ENCODE data around the gene CABLES1. TPM values are rescaled to one million over a fixed set of nuclear protein-coding genes. Genes with fewer than 3 reads are reported as not detected.

CABLES1 gene
- total RNA-seq, 1 donor from 2014 or later, result 39.3 TPM

GRCh38 chr18:23306822-23307221 is 171.5 kb downstream of the CABLES1 start:
- DNase-seq (ENCODE audit: extremely low spot score in 2 of 2), result no peak
- intact Hi-C loops (cut with DNase I), result no loop called here
- TF ChIP-seq, protein P1, sequence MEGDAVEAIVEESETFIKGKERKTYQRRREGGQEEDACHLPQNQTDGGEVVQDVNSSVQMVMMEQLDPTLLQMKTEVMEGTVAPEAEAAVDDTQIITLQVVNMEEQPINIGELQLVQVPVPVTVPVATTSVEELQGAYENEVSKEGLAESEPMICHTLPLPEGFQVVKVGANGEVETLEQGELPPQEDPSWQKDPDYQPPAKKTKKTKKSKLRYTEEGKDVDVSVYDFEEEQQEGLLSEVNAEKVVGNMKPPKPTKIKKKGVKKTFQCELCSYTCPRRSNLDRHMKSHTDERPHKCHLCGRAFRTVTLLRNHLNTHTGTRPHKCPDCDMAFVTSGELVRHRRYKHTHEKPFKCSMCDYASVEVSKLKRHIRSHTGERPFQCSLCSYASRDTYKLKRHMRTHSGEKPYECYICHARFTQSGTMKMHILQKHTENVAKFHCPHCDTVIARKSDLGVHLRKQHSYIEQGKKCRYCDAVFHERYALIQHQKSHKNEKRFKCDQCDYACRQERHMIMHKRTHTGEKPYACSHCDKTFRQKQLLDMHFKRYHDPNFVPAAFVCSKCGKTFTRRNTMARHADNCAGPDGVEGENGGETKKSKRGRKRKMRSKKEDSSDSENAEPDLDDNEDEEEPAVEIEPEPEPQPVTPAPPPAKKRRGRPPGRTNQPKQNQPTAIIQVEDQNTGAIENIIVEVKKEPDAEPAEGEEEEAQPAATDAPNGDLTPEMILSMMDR (IDR thresholded peaks at IDR 0.05), result no peak
- TF ChIP-seq POLR2A (IDR thresholded peaks at IDR 0.05) (no peak), POLR2AphosphoS5 (IDR thresholded peaks at IDR 0.05; ENCODE audit: insufficient read depth in 1 of 2, low read depth in 1 of 2) (no peak)

GRCh38 chr18:23307567-23308295 is 172.4 kb downstream of the CABLES1 start:
- peak overlapping the region; percentile 25 for H3K27ac ChIP-seq
- intact Hi-C loops (cut with DNase I), result no loop called here
- TF ChIP-seq POLR2A (IDR thresholded peaks at IDR 0.05), result no peak

More at GRCh38 chr18:23306822-23307221, 171.5 kb downstream of the CABLES1 start:
- Histone ChIP-seq H3K36me3 (no peaks in the 10 kb centered on the region), H3K4me1 (peaks cover 13% of the 10 kb centered on the region), H3K27me3 (no peaks in the 10 kb centered on the region), H3K4me3 (no peak overlapping the region), H3K27ac (peak overlapping the region; percentile 25), H3K9me3 (no peaks in the 10 kb centered on the region)

More at GRCh38 chr18:23307567-23308295, 172.4 kb downstream of the CABLES1 start:
- DNase-seq (ENCODE audit: extremely low spot score in 2 of 2), result no peak
- Histone ChIP-seq H3K27me3 (no peaks in the 10 kb centered on the region), H3K4me3 (no peak overlapping the region), H3K36me3 (no peaks in the 10 kb centered on the region), H3K9me3 (no peaks in the 10 kb centered on the region), H3K4me1 (peaks cover 13% of the 10 kb centered on the region)

Other genes with a start within 250 kb of the CABLES1 start
- 28.2 TPM for gene RBBP8, start 202.2 kb upstream of the CABLES1 start, total RNA-seq

Measured in vagina (tissue), 2 donors.